OCI-LY7 (cell line): ENCODE measurements around the gene TXNL4B.

Experiments
- CTCF ChIP-seq: fragments of 200-600 bp; sonication (generic); conservative IDR thresholded peaks from 2 replicates; pipeline ENCODE4 v1.5.1; 2014; ENCODE audit warnings: mild to moderate bottlenecking, antibody characterized with exemption, low read length, moderate library complexity, mixed read lengths
- EZH2phosphoT487 ChIP-seq: fragments of 200-600 bp; sonication (generic); IDR thresholded peaks from 2 replicates; pipeline ENCODE4 v1.6.1; 2018; ENCODE audit warnings: low read depth, borderline replicate concordance, mild to moderate bottlenecking, mixed run types, antibody characterized with exemption, low read length, moderate library complexity, mixed read lengths

GRCh38 chr16:72124148-72124547 is 30.7 kb upstream of the TXNL4B start:
- TF ChIP-seq CTCF (no peak), EZH2phosphoT487 (no peak)
